ENCODE results near the gene ZMIZ1.

The ZMIZ1 gene

DNA sequence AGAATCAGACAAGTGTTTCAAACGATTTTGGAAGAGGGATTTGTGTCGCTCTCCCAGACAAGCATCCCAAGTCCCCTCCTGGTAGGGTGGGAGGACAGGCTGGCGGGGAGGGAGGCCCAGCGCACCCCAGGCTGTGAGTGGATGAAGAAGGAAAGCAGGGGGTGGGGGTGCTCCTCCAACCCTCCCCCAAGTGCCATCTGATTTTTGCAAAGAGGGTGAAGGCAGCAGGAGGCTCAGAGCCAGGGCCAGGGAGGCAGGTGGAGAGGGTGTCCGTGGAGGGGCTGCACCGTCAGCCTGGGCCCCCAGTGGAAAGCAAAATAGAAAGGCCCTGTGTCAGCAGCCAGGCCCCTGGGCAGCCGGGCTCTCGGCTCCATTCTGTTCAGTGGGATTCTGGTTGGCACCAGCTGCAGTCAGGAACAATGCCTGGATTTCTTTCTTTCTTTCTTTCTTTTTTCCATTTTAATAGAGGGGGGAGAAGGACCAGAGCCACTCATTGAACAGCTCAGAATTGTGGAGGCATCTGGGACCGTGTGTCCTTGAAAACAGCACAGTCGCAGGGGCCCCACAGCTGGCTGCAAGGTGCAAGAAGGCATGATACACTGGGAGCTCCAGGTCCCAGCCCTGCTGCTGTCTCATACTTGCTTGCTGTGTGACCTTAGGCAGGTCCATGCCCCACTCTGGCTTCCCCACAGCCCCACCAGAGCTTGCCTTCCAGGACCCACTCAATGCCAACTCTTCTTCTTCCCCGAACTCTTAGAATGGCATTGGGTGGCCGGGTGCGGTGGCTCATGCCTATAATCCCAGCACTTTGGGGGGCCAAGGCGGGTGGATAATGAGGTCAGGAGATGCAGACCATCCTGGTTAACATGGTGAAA lies 7.1 kb upstream of the ZMIZ1 start:
- TF ChIP-seq, protein P1, sequence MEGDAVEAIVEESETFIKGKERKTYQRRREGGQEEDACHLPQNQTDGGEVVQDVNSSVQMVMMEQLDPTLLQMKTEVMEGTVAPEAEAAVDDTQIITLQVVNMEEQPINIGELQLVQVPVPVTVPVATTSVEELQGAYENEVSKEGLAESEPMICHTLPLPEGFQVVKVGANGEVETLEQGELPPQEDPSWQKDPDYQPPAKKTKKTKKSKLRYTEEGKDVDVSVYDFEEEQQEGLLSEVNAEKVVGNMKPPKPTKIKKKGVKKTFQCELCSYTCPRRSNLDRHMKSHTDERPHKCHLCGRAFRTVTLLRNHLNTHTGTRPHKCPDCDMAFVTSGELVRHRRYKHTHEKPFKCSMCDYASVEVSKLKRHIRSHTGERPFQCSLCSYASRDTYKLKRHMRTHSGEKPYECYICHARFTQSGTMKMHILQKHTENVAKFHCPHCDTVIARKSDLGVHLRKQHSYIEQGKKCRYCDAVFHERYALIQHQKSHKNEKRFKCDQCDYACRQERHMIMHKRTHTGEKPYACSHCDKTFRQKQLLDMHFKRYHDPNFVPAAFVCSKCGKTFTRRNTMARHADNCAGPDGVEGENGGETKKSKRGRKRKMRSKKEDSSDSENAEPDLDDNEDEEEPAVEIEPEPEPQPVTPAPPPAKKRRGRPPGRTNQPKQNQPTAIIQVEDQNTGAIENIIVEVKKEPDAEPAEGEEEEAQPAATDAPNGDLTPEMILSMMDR (conservative IDR thresholded peaks at IDR 0.05; ENCODE audit: low read depth, low read length): no peak
- DNase-seq (ENCODE audit: low read depth): no peak

DNA sequence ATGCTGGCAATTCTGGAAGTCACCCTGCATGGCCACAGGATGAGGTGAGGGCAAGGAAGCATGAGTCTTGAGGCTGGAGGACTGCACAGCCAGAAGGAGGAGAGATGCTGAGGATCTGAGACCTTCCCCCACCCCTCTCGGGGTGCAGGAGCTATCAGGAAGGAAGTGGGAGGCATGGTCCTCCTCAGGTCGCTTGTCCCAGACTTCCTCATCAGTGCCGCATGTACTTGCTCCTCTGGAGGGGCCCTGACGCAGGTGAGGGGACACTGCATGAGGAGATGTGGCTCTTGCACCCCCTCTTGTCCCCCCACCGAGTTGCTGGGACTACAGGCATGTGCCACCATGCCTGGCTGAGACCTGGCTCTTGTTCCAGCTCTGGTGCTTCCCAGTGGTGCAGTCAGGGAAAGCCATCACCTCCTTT lies 5.7 kb upstream of the ZMIZ1 start:
- no peak for DNase-seq (ENCODE audit: low read depth)
- H3K4me3 ChIP-seq (ENCODE audit: low read length): no peak overlapping the region
- TF ChIP-seq, protein P1 (conservative IDR thresholded peaks at IDR 0.05; ENCODE audit: low read depth, low read length): no peak

More for the DNA sequence above, 7.1 kb upstream of the ZMIZ1 start:
- no peak overlapping the region for H3K4me3 ChIP-seq (ENCODE audit: low read length)

DNA sequence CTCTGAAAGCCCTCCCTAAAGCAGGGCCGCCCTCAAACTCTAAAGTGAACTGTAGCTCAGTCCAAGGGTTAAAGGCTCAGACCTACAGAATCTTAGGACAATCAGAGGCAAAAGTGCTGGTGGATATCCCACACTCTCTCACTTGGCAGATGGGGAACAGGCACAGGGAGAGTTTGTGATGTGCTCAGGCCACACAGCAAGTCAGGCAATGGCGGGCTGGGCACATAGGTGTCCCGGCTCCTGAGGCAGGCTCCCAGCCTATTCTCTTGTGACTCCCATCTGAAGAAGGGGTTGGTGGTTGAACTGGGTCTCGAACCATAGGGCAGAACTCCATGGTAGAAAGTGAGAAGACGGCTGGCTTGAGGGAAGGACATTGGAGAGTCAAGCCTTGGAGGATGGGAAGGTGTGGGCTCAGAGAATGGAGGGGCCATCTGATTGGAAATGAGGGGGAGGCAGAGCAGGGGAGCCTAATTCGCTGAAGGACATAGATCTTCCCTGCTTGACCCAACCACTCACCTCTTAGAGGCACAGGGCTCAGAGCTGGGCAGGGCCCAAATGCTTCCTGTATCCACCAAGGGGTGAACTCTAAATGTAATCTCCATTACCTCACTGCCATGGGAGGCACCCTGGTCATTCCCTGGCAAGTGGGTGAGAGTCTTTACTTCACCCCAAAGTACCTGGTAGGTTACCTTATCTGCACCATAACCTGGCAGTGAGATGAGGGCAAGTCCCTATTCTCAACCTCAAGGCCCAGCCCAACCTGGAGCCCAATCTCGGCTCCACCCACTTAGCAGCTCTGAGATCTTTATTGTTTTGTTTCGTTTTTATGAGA lies 4.9 kb upstream of the ZMIZ1 start:
- no peak for DNase-seq (ENCODE audit: low read depth)
- H3K4me3 ChIP-seq (ENCODE audit: low read length): no peak overlapping the region
- TF ChIP-seq, protein P1 (conservative IDR thresholded peaks at IDR 0.05; ENCODE audit: low read depth, low read length): no peak

DNA sequence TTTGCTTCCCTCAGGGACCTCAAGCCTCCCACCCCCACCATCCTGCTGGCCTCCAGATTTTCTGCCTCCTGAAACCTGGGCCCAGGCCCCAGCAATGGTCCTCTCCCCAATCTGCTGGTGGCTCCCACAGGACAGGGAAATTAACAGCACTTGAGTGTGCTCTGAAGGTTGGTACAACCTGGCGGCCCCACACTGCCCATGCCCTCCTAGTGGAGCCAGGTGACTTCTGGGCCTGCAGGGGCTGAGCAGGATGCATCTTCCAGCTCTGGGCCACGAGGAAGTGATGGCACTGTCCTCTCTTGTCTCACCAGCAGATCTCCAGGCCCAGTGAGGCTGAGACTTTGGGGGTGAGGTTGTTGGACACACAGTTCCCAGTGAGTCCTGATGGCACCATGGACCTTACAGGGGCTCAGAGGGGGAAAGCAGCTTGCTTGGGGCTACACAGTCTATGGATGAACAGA lies 3.6 kb upstream of the ZMIZ1 start:
- no peak for DNase-seq (ENCODE audit: low read depth)
- TF ChIP-seq, protein P1 (conservative IDR thresholded peaks at IDR 0.05; ENCODE audit: low read depth, low read length): no peak
- no peak overlapping the region for H3K4me3 ChIP-seq (ENCODE audit: low read length)

DNA sequence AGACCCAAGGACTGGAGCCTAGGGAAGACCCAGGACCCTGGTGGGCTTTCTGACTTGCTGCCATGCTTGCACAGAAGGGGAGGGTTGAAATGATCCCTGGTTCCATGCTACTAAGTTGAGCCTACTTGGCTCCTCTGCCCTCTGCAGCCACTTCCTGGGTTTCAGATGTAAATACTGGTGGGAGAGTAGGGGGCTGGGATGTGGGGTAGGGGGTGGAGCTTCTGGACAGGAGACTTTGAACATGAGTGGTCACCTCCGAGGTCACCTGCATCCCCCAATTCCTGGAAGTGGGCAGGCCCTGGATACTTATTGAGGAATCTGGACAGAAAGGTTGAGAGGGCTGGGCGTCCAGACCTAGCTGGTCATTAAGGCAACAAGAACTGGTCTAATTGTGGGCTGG lies 2.9 kb upstream of the ZMIZ1 start:
- no peak for DNase-seq (ENCODE audit: low read depth)
- no peak overlapping the region for H3K4me3 ChIP-seq (ENCODE audit: low read length)
- TF ChIP-seq, protein P1 (conservative IDR thresholded peaks at IDR 0.05; ENCODE audit: low read depth, low read length): no peak

DNA sequence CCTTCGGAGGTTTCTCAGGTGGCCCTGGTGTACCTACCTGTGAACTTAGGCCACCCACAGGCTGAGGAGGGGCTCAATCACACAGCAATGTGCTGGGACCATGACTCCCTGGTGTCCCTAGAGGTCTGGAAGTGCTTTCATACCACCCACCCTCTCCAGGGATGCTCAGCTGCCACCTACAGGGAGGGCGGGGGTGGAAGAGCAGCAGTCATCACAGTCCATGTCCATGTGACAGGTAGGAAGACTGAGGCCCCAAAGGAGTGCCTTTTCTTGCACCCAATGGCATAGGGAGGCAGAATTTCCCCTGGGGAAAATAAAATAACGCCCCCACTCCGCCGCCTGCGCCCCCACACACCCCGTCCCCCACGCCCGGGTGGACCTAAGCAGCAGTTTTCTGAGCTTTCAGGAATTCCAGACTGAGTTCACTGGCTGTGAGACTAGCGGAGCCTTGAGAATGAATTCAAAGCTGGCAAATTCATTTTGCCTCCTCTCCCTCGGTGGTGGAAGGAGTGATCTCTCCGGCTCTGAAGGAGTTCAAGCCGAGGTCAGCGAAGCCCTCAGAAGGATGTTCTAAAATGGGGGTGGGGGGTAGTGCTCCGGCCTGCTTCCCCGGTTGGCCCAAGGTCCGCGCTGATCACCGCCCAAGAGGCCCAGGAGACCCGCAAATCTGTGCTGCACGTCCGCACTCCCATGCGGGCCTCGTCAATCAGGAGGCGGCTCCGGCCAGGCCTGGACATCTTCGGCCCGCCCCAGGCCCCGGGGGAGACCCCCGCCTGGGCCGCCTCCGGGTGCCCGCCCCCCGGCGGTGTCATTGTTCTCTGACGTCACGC lies 2.1 kb upstream of the ZMIZ1 start:
- peak overlapping the region; percentile 54 for H3K4me3 ChIP-seq (ENCODE audit: low read length)
- TF ChIP-seq, protein P1 (conservative IDR thresholded peaks at IDR 0.05; ENCODE audit: low read depth, low read length): peak; percentile 32
- DNase-seq (ENCODE audit: low read depth): no peak

Measured in retinal pigment epithelial cell (primary cell).